Prostate gland (tissue), 2 donors: ENCODE data around the gene RNF175.

Experiments used
- POLR2A ChIP-seq: fragments of 450-650 bp; IDR thresholded peaks from one replicate; pipeline ENCODE4 v1.6.1; 2016; ENCODE audit warnings: antibody characterized with exemption, mild to moderate bottlenecking
- TF ChIP-seq, protein P1 (sequence below), 4 experiments: fragments of 200-600 bp in 2 of 4; fragments of 450-650 bp in 2 of 4; sonication (generic) in 2 of 4; IDR thresholded peaks; 1 replicate in 3 of 4; 2 replicates in 1 of 4; pipeline ENCODE4 v1.5.1; 2016 to 2019; ENCODE audit warnings: antibody characterized with exemption in 4 of 4, mild to moderate bottlenecking in 2 of 4, moderate library complexity in 2 of 4

- TF ChIP-seq, protein P1, sequence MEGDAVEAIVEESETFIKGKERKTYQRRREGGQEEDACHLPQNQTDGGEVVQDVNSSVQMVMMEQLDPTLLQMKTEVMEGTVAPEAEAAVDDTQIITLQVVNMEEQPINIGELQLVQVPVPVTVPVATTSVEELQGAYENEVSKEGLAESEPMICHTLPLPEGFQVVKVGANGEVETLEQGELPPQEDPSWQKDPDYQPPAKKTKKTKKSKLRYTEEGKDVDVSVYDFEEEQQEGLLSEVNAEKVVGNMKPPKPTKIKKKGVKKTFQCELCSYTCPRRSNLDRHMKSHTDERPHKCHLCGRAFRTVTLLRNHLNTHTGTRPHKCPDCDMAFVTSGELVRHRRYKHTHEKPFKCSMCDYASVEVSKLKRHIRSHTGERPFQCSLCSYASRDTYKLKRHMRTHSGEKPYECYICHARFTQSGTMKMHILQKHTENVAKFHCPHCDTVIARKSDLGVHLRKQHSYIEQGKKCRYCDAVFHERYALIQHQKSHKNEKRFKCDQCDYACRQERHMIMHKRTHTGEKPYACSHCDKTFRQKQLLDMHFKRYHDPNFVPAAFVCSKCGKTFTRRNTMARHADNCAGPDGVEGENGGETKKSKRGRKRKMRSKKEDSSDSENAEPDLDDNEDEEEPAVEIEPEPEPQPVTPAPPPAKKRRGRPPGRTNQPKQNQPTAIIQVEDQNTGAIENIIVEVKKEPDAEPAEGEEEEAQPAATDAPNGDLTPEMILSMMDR (IDR thresholded peaks at IDR 0.05) = no peak
- TF ChIP-seq POLR2A = no peak
These were observed 18.3 kb downstream of the RNF175 start for GRCh38 chr4:153741541-153741940.
